NCI-H524 treated with DMSO at 0.1 percent for 48 hours (cell line): ENCODE data around the gene NLRP5.
"Not testable (repeated sequence)": the region's sequence is repeated elsewhere in the genome, so short reads cannot be mapped to it uniquely, and the experiment has no call there.

Experiments used
- DNase-seq: peaks from one replicate; lab custom pipeline; 2025; lab: John Stamatoyannopoulos, UW

The NLRP5 gene

GRCh38 chr19:55986487-55986886 is at the start of gene NLRP5:
Gene NLRP5 (plus strand): TSS chr19:55986775.
- no peak for DNase-seq

GRCh38 chr19:55939206-55939605 is 47.4 kb upstream of the NLRP5 start:
- DNase-seq = no peak

- DNase-seq = no peak
Measured at GRCh38 chr19:55940306-55940705, 46.3 kb upstream of the NLRP5 start.

DNA sequence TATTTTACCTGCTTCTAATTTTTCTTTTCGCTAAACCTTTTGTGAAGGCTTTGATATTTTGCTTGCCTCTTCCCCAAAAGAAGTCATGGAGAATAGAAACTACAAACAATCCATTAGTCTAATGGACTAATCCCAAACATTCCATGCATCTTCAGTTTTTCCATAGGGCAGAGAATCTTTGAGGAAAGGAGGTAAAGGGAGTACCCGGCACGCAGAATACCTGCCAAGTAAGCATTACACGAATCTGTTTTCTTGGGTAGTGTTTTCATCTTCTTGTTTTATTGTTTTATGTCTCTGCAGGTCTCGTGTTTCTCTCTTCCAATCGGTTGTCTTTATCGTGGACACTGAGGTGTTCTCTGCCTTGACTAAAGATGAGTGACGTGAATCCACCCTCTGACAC is 39.0 kb upstream of the NLRP5 start, which contains the start of gene NLRP8:
NLRP8 (plus strand) TSS at position 301 of the 400 bp plus-strand sequence.
- DNase-seq = no peak

GRCh38 chr19:55950566-55950965 is 36.0 kb upstream of the NLRP5 start:
- DNase-seq = not testable (repeated sequence)

- DNase-seq = no peak
Measured at GRCh38 chr19:55956431-55956830, 30.1 kb upstream of the NLRP5 start.

DNA sequence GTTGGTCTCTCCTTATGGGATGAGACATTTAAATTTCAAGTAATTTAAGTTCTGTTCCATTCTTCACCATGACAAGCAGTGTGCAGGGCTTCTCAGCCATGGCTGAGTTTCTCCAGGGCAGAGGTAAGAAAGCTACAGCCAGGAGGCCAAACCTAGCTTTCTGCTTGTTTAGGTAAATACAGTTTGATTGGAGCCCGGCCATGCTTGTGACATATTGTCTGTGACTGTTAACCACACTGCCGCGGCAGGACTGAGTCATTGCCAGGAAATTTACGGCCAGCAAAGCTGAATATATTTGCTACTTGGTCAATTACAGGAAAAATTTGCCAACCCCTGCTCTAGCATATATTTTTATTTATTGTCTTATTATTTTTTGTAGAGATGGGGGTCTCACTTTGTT is 28.2 kb upstream of the NLRP5 start:
- DNase-seq = no peak

- DNase-seq = no peak
Measured at GRCh38 chr19:55959996-55960675, 26.4 kb upstream of the NLRP5 start.

DNA sequence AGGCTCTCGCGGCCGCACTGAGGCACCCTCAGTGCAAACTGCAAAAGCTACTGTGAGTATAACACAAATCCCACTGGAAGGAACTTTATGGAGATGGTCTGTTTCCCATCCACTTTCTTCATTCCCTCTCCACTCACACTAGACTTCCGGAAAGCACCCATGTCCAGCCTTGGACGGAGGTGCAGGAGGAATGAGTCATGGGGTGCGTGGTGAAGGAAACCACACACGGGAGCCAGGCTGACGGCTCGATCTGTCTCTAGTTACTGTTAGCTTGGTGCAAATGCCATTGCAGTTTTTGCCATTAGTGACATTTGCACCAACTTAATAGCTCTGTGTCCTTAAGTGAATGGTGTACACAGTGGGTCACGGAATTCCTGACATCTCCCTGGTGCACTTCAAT is 24.4 kb upstream of the NLRP5 start:
- no peak for DNase-seq

DNA sequence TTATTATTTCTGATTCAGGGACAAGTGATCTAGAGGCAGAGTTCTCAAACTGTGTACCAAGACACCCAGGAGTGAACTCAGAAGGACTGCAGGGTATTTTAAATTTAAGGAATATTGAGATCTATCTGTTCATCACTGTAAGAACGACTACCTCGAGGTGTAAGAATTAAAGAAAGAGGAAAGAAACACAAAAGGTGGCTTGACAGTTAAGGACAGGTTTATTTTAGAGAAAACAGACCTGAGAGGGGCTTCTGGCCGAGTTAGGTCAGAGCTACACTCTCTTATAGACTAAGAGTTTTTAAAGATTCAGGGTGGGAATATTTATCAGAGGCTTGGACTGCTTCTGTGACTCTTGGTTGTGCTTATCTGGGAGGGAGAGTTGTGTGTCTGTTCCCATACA is 12.6 kb upstream of the NLRP5 start:
- no peak for DNase-seq

GRCh38 chr19:55980415-55980814 is 6.2 kb upstream of the NLRP5 start:
- DNase-seq = no peak

- DNase-seq = no peak
Measured at GRCh38 chr19:55985254-55985653, 1.3 kb upstream of the NLRP5 start.

DNA sequence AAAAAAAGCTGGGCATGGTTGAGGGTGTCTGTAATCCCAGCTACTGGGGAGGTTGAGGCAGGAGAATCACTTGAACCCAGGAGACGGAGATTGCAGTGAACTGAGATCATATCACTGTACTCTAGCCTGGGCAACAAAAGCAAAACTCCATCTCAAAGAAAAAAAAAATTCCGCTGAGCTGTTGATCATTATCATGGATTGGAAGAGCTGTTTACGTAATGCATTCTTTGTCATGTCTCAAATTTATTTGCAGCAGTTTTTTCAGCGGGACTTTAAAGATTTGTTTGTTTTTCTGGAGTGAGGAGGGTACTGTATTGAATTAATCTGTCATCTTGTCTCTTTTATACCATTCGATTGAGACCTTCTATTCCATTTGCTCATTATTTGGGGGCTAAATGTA is 4.3 kb downstream of the NLRP5 start:
- no peak for DNase-seq

- no peak for DNase-seq
Measured at GRCh38 chr19:55993492-55993891, 6.9 kb downstream of the NLRP5 start.

- DNase-seq = no peak
Measured at GRCh38 chr19:56014765-56015164, 28.2 kb downstream of the NLRP5 start.

DNA sequence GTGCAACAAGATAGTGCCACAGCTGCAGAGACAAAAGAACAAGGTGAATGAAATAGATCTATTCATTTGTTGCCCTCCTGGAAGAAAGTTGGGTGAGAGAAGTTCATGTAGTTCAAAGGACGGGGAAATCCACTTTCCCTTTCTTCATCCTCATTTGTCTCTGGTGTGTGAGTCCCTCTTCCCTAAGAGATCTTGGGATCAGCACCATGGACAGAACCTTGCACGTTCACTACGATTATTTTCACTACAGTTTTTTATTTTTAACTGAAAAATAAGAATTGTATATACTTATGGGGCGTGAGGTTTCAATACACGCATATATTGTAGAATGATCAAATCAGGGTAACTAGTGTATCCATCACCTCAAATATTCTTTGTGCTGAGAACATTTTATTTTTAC is 29.2 kb downstream of the NLRP5 start:
- DNase-seq = no peak

DNA sequence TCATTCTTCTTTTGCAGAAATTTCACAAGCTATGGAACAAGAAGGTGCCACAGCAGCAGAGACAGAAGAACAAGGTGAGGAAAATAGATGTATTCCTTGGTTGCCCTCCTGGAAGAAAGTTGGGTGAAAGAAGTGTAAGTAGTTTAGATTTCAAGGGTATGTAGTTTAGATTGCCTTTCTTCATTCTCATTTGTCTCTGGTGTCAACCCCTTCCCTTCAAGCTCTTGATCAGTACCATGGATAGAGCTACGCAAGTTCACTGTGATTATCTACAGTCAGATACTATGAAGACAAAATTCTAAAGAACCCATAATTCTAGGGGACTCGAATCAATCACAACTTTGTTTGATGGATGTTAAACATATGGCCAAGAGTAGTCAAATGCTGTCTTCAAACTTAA is 32.8 kb downstream of the NLRP5 start:
- DNase-seq = not testable (repeated sequence)

DNA sequence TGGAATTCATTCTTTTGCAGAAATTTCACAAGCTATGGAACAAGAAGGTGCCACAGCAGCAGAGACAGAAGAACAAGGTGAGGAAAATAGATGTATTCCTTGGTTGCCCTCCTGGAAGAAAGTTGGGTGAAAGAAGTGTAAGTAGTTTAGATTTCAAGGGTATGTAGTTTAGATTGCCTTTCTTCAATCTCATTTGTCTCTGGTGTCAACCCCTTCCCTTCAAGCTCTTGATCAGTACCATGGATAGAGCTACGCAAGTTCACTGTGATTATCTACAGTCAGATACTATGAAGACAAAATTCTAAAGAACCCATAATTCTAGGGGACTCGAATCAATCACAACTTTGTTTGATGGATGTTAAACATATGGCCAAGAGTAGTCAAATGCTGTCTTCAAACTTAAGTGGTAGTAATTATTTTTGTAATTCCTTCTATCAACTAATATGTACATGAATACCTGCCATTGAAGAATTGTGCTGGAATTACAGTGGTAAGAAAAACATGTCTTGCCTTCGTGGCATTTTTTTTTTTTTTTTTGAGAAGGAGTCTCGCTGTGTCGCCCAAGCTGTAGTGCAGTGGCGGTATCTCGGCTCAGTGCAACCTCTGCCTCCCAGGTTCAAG is 33.9 kb downstream of the NLRP5 start:
- not testable (repeated sequence) for DNase-seq

DNA sequence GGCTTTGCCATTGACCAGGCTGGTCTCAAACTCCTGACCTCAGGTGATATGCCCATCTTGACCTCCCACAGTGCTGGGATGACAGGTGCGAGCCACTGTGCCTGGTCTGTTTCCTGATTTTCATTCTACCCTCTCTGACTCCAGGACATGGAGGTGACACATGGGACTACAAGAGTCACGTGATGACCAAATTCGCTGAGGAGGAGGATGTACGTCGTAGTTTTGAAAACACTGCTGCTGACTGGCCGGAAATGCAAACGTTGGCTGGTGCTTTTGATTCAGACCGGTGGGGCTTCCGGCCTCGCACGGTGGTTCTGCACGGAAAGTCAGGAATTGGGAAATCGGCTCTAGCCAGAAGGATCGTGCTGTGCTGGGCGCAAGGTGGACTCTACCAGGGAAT is 40.2 kb downstream of the NLRP5 start:
- no peak for DNase-seq

DNA sequence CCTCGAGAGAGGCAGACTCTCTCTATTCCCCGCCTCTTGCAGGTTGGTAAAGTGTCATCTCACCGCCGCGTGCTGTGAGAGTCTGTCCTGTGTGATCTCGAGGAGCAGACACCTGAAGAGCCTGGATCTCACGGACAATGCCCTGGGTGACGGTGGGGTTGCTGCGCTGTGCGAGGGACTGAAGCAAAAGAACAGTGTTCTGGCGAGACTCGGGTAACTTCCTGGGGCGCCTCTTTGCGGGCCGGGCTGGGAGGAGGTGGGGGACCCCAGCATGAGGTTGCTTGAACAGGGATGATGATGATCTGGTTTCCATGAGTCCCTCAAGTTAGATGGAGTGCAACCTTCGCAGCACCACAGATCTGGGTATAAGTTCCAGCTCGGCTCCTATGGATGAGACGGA is 67.0 kb downstream of the NLRP5 start:
- no peak for DNase-seq

DNA sequence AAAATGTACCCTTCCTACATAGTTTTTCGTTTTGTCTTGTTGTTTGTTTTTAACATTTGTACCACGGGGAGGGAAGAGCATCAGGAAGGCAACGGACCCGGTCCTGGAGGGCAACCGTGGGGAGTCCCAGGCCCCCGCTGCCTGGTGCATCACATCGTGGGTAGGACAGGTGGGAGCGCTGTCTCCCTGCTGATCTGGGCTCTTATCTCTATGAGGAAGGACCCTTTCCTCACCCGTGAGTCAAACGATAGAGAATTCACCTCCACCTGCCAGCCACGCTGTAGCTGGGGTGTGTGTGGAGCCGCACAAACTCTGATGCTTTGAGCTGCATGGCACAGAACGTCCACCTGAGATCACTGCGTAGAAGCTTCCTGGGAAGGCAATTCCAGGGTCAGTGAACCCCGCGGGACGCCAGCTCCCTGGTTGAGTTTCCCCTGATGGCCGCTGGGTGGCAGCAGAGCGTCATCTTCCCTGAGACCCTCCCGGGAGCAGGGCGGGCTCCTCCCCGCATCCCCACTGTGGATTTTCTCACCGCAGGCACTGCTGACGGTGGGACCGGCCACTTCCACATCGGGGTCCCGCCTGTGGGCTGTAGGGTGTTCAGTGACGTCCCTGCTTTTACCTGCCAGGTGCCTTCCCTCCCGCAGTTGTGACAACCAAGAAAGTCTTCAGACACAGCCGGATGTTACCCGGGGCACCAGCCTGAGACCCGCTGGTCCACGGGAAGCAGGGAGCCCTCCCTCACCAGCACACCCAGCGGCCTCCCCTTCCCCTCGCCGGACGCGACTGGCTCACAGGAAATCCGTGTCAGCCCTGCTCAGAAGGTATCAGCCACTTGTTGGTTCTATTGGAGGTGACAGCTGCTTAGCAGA is 79.8 kb downstream of the NLRP5 start:
- no peak for DNase-seq

- no peak for DNase-seq
Measured at GRCh38 chr19:56069642-56070041, 83.1 kb downstream of the NLRP5 start.

GRCh38 chr19:56071151-56071550 is 84.6 kb downstream of the NLRP5 start:
- DNase-seq = no peak
